Fibroblast of lung (primary cell): ENCODE results near the gene UCN3.

Source experiments
- EZH2 ChIP-seq: IDR thresholded peaks from 2 replicates; pipeline ENCODE4 v1.5.1; 2012; ENCODE audit warnings: low read length, control low read depth, mild to moderate bottlenecking; ENCODE audit errors: missing control alignments
- TF ChIP-seq, protein P1 (sequence below), 2 donors: IDR thresholded peaks in 1 of 2; conservative IDR thresholded peaks in 1 of 2; 1 replicate in 1 of 2; 2 replicates in 1 of 2; pipeline ENCODE4 v1.5.1; 2011 to 2012; ENCODE audit warnings: low read length in 2 of 2, control low read depth in 1 of 2, inconsistent platforms in 1 of 2, low read depth in 1 of 2, mild to moderate bottlenecking in 1 of 2

DNA sequence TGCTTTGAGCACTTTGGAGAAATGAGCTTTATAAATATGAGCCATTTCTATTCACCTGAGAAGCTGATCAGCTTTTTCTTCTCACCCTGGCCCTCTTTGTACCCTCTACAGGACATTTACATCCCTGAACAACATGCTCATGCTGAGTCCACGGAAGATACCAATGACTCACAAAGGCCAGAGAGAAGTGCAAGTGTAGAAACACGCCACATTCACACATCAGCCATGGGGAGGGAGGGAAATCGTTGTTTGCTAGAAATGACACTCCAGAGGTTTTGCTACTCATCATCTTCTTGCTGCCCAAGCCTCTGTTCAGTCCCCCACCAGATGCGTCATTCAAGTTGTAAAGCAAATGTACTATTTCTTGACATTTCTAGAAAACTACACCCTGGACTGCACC, 2.8 kb upstream of the UCN3 start:
- TF ChIP-seq, protein P1, sequence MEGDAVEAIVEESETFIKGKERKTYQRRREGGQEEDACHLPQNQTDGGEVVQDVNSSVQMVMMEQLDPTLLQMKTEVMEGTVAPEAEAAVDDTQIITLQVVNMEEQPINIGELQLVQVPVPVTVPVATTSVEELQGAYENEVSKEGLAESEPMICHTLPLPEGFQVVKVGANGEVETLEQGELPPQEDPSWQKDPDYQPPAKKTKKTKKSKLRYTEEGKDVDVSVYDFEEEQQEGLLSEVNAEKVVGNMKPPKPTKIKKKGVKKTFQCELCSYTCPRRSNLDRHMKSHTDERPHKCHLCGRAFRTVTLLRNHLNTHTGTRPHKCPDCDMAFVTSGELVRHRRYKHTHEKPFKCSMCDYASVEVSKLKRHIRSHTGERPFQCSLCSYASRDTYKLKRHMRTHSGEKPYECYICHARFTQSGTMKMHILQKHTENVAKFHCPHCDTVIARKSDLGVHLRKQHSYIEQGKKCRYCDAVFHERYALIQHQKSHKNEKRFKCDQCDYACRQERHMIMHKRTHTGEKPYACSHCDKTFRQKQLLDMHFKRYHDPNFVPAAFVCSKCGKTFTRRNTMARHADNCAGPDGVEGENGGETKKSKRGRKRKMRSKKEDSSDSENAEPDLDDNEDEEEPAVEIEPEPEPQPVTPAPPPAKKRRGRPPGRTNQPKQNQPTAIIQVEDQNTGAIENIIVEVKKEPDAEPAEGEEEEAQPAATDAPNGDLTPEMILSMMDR (conservative IDR thresholded peaks at IDR 0.05 in 1 of 2, IDR thresholded peaks at IDR 0.05 in 1 of 2; ENCODE audit: low read depth in 1 of 2, low read length in 2 of 2), result no peak
- no peak for TF ChIP-seq EZH2
